HCT116 (cell line): Measurements from ENCODE around the gene IRF4. TPM values are rescaled to one million over a fixed set of nuclear protein-coding genes. Genes with fewer than 3 reads are reported as not detected.

Source experiments
- ATAC-seq: fragments of 200-7000 bp; cut with Tn5 transposase; 2 replicates; pipeline ENCODE4 v1.9.1; 2020; ENCODE audit warnings: mild to moderate bottlenecking, moderate library complexity
- BruUV-seq: library from RNA; stranded (reverse); fragments of 400-500 nt; replicated peaks from 2 replicates; lab custom pipeline; 2021; lab: Mats Ljungman, UMichigan
- CTCF ChIA-PET: fragments of 300-600 bp; sonication (Branson Sonifier 250); formaldehyde crosslinking; loops from one replicate; lab custom pipeline; 2021; ENCODE audit warnings: antibody characterized with exemption; lab: Charles Lee
- POLR2A ChIA-PET: fragments of 300-600, 350-600 bp; sonication (Branson Sonifier 250); formaldehyde crosslinking; loops from one replicate; lab custom pipeline; 2021; ENCODE audit warnings: antibody characterized with exemption; lab: Charles Lee
- RAD21 ChIA-PET, 2 experiments: fragments of 300-600 bp; sonication (Branson Sonifier 250); formaldehyde crosslinking; loops; one replicate each; lab custom pipeline; 2023; ENCODE audit warnings: low total read pairs in 2 of 2; ENCODE audit not compliant: uncharacterized antibody in 2 of 2, unreplicated experiment in 2 of 2, low non-redundant PET in 1 of 2; lab: Charles Lee
- DNase-seq: peaks from one replicate; pipeline ENCODE4 v3.0.0-alpha.2; 2010; ENCODE audit warnings: low read depth, low spot score
- H2AFZ ChIP-seq: fragments of 200-600 bp; shearing (Covaris generic), sonication (generic); 2 replicates; pipeline ENCODE4 v1.6.1; 2017; ENCODE audit warnings: low read depth, mixed run types, mixed read lengths, antibody characterized with exemption, low read length; ENCODE audit not compliant: poor library complexity, severe bottlenecking
- H3K27ac ChIP-seq: 2 replicates; pipeline ENCODE4 v1.5.1; 2012; ENCODE audit warnings: low read depth, low read length
- H3K27me3 ChIP-seq: fragments of 200-600 bp; sonication (generic); 2 replicates; pipeline ENCODE4 v1.6.1; 2016; ENCODE audit warnings: mixed run types, low read length, mixed read lengths; ENCODE audit not compliant: insufficient read depth
- H3K36me3 ChIP-seq, 2 experiments: fragments of 200-500 bp in 1 of 2; fragments of 200-600 bp in 1 of 2; sonication (Bioruptor generic) in 1 of 2; sonication (generic) in 1 of 2; 2 replicates each; pipeline versions ENCODE4 v1.5.1 to v1.6.1; 2014 to 2016; ENCODE audit warnings: low read length in 2 of 2, inconsistent platforms in 1 of 2, mixed read lengths in 1 of 2, mixed run types in 1 of 2; ENCODE audit not compliant: insufficient read depth in 2 of 2, control insufficient read depth in 1 of 2
- H3K4me1 ChIP-seq, 2 experiments: fragments of 200-600 bp in 1 of 2; sonication (generic) in 1 of 2; 2 replicates each; pipeline versions ENCODE4 v1.5.1 to v1.6.1; 2012 to 2017; ENCODE audit warnings: low read length in 2 of 2, inconsistent platforms in 1 of 2, mild to moderate bottlenecking in 1 of 2, mixed read lengths in 1 of 2, mixed run types in 1 of 2, moderate library complexity in 1 of 2; ENCODE audit not compliant: insufficient read depth in 2 of 2, control insufficient read depth in 1 of 2
- H3K4me2 ChIP-seq: fragments of 200-600 bp; sonication (generic); 2 replicates; pipeline ENCODE4 v1.6.1; 2017; ENCODE audit warnings: mixed run types, low read length, mixed read lengths
- H3K4me3 ChIP-seq, 2 experiments: fragments of 200-600 bp in 1 of 2; sonication (generic) in 1 of 2; replicated peaks in 1 of 2; 2 replicates each; pipeline ENCODE4 v1.5.1; 2011 to 2016; ENCODE audit warnings: low read length in 2 of 2, control low read depth in 1 of 2, low read depth in 1 of 2, mild to moderate bottlenecking in 1 of 2, mixed read lengths in 1 of 2, mixed run types in 1 of 2
- H3K79me2 ChIP-seq: fragments of 200-600 bp; sonication (generic); 2 replicates; pipeline ENCODE4 v1.6.1; 2017; ENCODE audit warnings: mild to moderate bottlenecking, mixed run types, low read length, moderate library complexity, mixed read lengths; ENCODE audit not compliant: insufficient read depth
- H3K9ac ChIP-seq: fragments of 200-600 bp; sonication (generic); 2 replicates; pipeline ENCODE4 v1.6.1; 2016; ENCODE audit warnings: low read length, mixed read lengths
- H3K9me2 ChIP-seq: fragments of 200-600 bp; sonication (generic), shearing (Covaris generic); 2 replicates; pipeline ENCODE4 v1.6.1; 2017; ENCODE audit warnings: mixed run types, mild to moderate bottlenecking, moderate library complexity; ENCODE audit not compliant: insufficient read depth
- H3K9me3 ChIP-seq, 2 experiments: fragments of 200-500 bp in 1 of 2; fragments of 200-600 bp in 1 of 2; sonication (Bioruptor generic) in 1 of 2; sonication (generic) in 1 of 2; 2 replicates each; pipeline ENCODE4 v1.6.1; 2014 to 2017; ENCODE audit warnings: low read length in 2 of 2, mixed read lengths in 2 of 2, inconsistent platforms in 1 of 2, low read depth in 1 of 2, mild to moderate bottlenecking in 1 of 2, mixed run types in 1 of 2, moderate library complexity in 1 of 2; ENCODE audit not compliant: control insufficient read depth in 1 of 2, insufficient read depth in 1 of 2
- H4K20me1 ChIP-seq: fragments of 200-600 bp; sonication (generic), shearing (Covaris generic); 2 replicates; pipeline ENCODE4 v1.6.1; 2017; ENCODE audit warnings: mixed run types, mild to moderate bottlenecking, moderate library complexity; ENCODE audit not compliant: insufficient read depth
- CBX3 ChIP-seq: IDR thresholded peaks from 2 replicates; pipeline ENCODE4 v1.6.1; 2012; ENCODE audit warnings: low read depth
- CEBPB ChIP-seq: IDR thresholded peaks from 2 replicates; pipeline ENCODE4 v1.6.1; 2012; ENCODE audit warnings: low read depth
- RAD21 ChIP-seq: IDR thresholded peaks from 2 replicates; pipeline ENCODE4 v1.6.1; 2012; ENCODE audit warnings: low read depth, mild to moderate bottlenecking
- TCF7L2 ChIP-seq: IDR thresholded peaks from 2 replicates; pipeline ENCODE4 v1.7.0; 2011; ENCODE audit warnings: borderline replicate concordance, inconsistent platforms; ENCODE audit not compliant: insufficient read depth, insufficient read length; ENCODE audit errors: extremely low read depth
- YY1 ChIP-seq: IDR thresholded peaks from 2 replicates; pipeline ENCODE4 v1.6.1; 2011; ENCODE audit warnings: low read length, low read depth, moderate library complexity, mild to moderate bottlenecking; ENCODE audit not compliant: insufficient replicate concordance; ENCODE audit errors: extremely low read depth
- ZFX ChIP-seq: fragments of 450-650 bp; IDR thresholded peaks from 2 replicates; pipeline ENCODE4 v1.6.1; 2017
- ZNF274 ChIP-seq: fragments of 200-500 bp; sonication (Bioruptor generic); IDR thresholded peaks from 2 replicates; pipeline ENCODE4 v1.6.1; 2014; ENCODE audit warnings: mild to moderate bottlenecking, low read depth, low read length, inconsistent platforms
- intact Hi-C: fragments of 100-400 bp; cut with micrococcal nuclease; formaldehyde crosslinking; loops from 2 replicates; pipeline ENCODE4 v1.10.0; 2022
- total RNA-seq: library from RNA; stranded (reverse); gene quantifications from one replicate; pipeline ENCODE4 v1.2.1, GENCODE V29; 2021; ENCODE audit not compliant: unreplicated experiment
- TF ChIP-seq, protein P1 (sequence below), 3 experiments: fragments of 200-600 bp in 1 of 3; sonication (generic) in 1 of 3; IDR thresholded peaks in 2 of 3; conservative IDR thresholded peaks in 1 of 3; 2 replicates each; pipeline ENCODE4 v1.5.1; 2012 to 2017; ENCODE audit warnings: low read depth in 2 of 3, low read length in 2 of 3, antibody characterized with exemption in 1 of 3, borderline replicate concordance in 1 of 3, control low read depth in 1 of 3, mild to moderate bottlenecking in 1 of 3, mixed read lengths in 1 of 3, mixed run types in 1 of 3, moderate library complexity in 1 of 3; ENCODE audit not compliant: insufficient read depth in 1 of 3

The IRF4 gene
- total RNA-seq, 1 experiment from 2014 or later: 1.2 TPM

DNA sequence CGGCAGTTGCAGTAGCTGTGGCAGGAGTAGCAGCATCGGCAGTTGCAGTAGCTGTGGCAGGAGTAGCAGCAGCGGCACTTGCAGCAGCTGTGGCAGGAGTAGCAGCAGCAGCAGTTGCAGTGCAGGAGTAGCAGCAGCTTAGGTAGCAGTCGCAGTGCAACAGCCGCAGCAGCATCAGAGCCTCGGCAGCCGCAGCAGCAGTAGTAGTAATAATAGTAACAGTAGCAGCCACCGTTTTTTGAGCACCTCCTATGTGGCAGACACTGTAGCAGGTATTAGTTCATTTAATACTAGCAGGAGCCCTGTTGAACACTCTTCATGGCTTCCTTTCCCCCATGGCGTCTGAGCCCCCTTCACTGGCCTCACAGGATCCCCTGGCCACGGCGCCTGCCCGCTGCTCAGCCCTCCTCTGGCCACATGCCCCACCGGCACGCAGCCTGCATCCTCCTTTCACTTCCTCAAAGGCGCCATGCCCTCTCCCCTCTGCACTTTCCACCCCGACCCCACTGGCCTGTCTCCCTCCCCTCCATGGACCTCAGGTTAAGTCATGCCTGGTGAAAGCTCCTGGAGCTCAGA is 19.1 kb upstream of the IRF4 start (continued):
- TF ChIP-seq, protein P1, sequence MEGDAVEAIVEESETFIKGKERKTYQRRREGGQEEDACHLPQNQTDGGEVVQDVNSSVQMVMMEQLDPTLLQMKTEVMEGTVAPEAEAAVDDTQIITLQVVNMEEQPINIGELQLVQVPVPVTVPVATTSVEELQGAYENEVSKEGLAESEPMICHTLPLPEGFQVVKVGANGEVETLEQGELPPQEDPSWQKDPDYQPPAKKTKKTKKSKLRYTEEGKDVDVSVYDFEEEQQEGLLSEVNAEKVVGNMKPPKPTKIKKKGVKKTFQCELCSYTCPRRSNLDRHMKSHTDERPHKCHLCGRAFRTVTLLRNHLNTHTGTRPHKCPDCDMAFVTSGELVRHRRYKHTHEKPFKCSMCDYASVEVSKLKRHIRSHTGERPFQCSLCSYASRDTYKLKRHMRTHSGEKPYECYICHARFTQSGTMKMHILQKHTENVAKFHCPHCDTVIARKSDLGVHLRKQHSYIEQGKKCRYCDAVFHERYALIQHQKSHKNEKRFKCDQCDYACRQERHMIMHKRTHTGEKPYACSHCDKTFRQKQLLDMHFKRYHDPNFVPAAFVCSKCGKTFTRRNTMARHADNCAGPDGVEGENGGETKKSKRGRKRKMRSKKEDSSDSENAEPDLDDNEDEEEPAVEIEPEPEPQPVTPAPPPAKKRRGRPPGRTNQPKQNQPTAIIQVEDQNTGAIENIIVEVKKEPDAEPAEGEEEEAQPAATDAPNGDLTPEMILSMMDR (IDR thresholded peaks at IDR 0.05 in 2 of 3, conservative IDR thresholded peaks at IDR 0.05 in 1 of 3; ENCODE audit: borderline replicate concordance in 1 of 3, insufficient read depth in 1 of 3, low read depth in 2 of 3, low read length in 2 of 3): no peak
- no peak for TF ChIP-seq TCF7L2
- TF ChIP-seq RAD21: no peak
- TF ChIP-seq CEBPB: no peak
- no peak for TF ChIP-seq YY1

DNA sequence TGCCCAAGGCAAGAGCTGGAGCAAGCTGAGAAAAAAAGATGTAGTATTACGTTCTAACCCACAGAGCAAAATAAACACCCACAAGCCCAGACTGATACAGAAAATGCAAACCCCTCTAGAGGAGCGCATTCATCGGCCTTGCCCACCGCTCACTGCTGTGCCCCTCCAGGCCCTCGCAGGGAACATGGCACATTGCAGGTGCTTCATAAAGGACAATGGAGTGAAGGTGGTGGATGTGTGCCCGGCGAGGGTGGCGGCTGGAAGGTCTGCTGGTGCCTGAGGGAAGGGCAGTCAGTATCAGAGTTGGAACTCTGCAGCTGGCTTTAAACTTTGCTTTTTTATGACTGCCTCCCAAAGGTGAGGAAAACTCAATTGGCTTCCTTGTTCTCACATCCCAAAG is 18.5 kb upstream of the IRF4 start:
- no peak for TF ChIP-seq CBX3
- no peak for TF ChIP-seq ZNF274
- no peak for TF ChIP-seq ZFX
- Histone ChIP-seq H3K4me1 (no peaks in the 10 kb centered on the region), H3K36me3 (no peaks in the 10 kb centered on the region), H3K27me3 (0 out of 2 replicates have a peak, but pooled peaks cover 6% of the 10 kb centered on the region), H3K79me2 (no peaks in the 10 kb centered on the region), H3K9me2 (no peaks in the 10 kb centered on the region), H3K4me2 (no peak overlapping the region), H3K9ac (no peak overlapping the region), H3K27ac (no peak overlapping the region), H3K9me3 (peaks cover 6 to 9% of the 10 kb centered on the region in 2 experiments; a peak in 2 of 4 replicates), H4K20me1 (no peaks in the 10 kb centered on the region), H3K4me3 (no peak overlapping the region), H2AFZ (no peak overlapping the region)
- ChIA-PET RAD21 (no interaction called here), POLR2A (no interaction called here), CTCF (no interaction called here)
- intact Hi-C loops: no loop called here
- DNase-seq: no peak
- ATAC-seq: no peak
- no TSS peak for BruUV-seq
